GDM1 (cell line): ENCODE results near the gene PYCR2.
"Not testable (repeated sequence)": the region's sequence is repeated elsewhere in the genome, so short reads cannot be mapped to it uniquely, and the experiment has no call there.

ENCODE experiments used
- DNase-seq: peaks from one replicate; lab custom pipeline; 2025; lab: John Stamatoyannopoulos, UW

Gene PYCR2

DNA sequence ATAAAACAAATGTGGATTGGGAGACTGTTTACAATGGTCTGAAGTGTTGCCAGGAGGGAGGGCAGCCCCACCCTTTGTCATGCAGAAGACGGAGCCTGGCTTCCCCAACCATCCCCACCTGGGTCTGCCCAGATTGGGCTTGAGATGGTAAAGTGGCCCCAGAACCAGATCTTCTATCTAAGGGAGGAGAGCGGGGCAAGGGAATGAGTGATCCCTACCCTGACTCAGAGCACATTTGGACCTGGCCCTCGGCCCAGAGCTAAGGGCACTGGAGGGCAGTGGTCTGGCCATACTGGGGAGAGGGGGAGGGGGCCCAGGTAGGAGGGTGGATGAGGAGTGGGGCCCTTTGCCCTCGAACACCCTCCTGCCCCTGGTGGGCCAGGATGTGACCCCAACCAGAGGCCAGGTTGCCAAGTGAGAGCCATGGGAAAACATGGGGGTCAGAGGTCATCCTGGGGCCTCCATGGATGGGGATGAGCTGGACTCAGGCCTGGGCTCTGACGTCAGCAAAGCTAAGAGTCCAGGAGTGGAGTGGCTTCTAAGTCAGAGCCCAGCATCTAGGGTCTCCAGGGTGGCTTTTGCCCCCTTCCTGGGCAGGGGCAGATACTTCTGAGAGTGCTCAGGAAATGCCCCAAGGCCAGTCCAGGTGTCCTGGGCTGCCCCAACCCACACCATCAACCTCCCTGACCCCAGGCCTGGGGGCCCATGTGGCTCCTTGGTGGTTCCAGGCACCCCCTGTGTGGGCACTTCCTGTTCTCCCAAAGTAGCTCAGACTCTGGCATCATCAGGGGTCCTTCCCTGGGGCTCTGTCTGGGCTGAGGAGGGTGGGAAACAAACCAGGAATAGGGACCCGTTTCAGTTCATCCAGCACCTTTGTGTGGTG, 33.5 kb downstream of the PYCR2 start:
- no peak for DNase-seq

DNA sequence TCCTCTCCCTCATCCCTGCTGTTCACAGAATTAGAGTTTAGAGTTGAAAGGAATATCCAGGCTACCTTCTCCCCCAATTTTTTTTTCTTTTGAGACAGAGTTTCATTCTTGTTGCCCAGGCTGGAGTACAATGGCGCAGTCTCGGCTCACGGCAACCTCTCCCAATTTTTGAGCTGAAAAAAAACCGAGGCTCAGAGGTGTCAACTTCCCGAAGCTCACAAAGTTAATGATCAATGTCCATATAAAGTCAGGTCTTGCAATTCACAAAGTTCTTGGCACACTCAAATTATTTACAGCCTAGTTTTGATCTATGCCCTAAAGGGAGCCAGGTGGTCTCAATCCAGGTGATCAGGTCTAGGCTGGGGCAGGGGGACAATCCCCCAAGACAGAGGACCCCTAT, 34.3 kb downstream of the PYCR2 start:
- DNase-seq: no peak

DNA sequence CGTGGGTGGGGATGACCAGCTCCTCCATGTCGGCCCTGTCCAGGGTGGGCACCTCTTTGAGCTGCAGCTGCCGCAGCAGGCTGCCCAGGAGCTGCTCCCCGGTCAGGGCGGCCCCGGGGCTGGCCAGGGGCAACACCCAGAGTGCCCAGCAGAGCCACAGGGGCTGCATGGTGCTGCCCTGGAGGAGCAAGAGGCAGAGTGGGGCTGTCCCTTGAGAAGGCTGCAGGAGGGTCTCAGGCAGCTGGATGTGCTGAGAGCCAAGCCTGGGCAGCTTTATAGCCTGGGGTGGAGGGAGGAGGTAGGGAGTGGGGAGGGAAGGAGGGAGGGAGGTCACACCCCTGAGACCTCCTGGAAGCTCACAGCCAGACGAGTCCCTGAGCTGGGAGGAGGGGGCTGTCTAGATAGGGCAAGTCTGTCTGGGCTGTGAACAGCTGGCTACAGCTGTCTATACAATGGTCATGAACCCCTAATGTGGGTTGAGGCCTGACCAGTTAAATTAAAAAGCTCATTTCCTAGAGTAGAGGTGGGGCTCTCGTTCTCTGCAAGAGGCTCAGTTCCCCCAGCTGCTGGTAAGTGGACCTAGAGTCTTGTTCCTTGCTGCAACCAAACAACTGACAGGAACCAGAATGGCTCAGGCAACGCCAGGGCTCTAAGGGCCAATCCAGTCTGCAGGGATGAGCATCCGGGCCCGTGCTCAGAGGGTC, 35.0 kb downstream of the PYCR2 start, which contains the start of gene LEFTY1:
Gene LEFTY1, minus strand, starts transcription at position 249 of the 704 bp plus-strand sequence. Its CDS starts 80 bp downstream, at position 169.
- no peak for DNase-seq

DNA sequence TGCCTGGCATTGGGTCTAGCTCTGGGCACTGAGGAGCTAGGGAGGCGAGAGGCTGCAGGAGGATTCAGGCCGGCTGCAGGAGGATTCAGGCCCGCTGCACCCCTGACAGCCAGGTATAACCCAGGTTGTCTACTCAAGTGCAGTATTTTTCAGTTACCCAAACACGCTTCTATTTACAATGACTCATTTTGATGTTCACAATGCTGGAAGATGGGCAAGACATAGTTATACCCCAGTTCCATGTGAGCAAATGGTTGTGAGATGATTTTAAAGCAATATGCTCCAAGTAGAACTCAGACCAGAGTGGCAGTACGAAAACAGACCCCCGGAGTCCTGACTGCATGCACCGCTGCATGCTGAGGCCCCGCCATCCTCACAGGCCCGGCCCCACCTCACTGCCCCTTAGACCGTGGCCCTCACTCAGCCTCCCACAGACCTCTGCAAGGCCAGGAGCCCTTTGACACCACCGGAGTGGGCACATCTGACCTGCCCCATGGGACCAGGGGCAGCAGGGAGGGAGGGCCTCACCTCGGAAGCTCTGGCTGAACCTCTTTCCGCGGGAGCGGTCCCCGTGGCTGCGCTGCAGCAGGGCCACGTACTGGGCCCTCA, 35.7 kb downstream of the PYCR2 start:
- DNase-seq: no peak

DNA sequence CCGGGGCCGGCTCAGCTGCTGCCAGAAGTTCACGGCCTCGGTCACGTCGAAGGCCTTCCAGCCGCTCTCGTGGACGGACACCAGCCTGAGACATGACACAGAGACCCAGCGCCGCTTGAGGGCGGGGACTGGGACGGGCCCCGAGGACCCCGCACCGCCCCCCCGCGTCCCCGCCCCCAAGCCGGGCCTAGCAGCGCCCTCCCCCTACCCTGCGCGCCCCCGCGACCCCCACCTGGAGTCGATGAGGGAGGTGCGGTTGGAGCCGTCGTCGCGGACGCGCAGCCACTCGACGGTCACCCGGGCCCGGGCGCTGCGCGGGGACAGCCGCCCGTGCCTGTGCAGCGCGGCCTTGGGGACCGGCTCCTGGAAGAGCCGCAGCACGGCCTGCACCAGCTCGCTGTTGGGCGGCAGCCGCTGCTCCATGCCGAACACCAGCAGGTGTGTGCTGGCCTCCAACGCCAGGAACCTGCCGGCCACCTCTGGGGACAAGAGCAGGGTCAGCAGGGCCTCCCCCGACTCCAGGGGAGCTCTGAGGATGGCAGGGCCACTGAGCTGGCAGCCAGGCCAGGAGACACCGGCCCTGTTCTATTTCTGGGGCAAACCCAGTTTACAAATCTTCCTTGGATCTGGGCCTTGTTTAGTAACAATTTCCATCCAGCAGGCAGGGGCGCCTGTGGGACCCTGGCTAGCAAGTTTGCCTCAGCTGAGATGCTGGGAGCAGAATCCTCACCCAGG, 36.3 kb downstream of the PYCR2 start:
- not testable (repeated sequence) for DNase-seq

DNA sequence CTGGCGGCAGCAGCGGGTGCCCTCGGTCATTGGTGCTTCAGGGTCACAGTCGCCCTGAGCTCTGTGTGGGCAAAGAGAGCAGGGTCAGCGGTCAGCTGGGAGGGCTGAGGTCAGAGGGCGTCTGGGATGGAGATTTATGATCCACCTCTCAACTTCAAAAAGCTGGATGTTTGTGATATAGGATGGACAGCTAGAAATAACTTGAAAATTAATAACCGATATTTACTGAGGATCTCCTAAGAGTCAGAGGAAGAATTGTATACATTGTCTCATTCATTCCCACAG, 37.1 kb downstream of the PYCR2 start:
- no peak for DNase-seq

DNA sequence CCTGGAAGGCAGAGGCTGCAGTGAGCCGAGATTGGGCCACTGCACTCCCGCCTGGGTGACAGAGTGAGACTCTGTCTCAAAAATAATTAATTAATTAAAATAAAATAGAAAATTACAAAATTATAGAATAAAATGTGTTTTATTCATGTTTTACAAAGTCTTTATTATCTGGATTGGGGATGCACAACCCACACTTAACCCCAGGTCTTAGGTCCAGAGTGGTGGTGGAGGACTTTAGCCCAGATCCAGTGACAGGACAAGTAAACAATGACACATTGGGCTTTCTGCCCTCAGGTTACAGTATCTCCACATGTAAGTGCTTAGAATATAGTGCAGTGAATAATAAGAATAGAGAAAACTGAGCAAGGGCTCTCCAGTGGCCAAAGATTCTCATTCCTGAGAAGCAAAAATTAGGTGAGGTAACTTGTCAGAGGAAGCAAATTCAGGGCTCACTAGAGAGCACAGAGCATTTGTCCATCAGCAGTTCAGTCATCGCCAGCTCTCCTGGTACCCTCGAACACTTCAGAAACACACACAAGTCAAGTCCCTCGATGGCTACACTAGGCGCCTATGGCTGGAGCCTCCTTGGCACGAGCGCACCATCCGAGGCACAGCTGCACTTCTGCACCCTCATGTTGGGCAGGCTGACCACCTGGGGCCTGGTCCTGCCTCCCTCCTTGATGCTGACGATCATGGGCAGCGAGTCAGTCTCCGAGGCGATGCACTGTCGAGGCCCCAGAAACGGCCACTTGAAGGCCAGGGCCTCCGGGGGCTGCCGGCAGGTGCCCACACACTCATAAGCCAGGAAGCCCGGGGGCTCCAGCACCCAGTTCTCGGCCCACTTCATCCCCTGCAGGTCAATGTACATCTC, 37.7 kb downstream of the PYCR2 start:
- no peak for DNase-seq

DNA sequence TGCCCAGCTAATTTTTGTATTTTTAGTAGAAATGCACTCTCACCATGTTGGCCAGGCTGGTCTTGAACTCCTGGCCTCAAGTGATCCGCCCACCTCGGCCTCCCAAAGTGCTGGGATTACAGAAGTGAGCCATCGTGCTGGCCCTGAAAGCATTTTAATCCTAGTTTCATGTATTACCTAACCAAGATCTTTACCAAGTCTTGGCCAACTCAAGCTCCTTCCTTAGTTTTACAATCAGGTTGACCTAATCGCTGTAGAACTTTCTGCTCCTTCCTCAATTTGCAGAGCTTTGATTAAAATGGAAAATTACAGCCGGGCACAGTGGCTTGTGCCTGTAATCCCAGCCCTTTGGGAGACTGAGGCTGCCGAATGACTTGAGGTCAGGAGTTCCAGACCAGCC, 38.7 kb downstream of the PYCR2 start:
- no peak for DNase-seq

DNA sequence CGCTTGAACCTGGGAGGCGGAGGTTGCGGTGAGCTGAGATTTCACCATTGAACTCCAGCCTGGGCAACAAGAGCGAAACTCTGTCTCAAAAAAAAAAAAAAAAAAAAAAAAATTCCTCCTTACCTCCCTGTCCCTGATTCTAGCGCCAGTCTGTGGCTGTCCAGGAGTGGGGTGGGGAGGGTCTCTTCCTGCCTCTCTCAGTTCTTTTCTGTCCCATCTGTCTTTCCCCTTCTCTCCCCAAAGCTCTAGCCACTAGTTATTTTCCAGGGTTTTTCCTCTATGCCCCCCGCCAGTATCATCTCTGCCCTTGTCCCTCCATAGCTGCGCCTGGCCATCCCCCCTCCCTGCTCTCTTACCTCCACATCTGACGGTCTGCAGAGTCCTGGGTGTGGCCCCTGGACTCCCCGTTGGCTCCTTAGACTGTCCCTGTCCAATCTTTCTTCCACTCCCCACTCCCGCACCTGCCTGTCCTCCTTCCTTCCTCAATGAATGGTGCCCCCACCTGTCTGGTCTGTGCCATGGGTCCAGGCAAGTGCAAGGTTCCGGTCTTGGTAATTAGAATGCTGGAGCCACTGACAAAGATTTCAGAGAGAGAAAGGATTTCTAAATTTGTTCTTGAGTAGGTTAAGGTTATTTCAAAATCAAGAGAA, 40.3 kb downstream of the PYCR2 start:
- DNase-seq: no peak

DNA sequence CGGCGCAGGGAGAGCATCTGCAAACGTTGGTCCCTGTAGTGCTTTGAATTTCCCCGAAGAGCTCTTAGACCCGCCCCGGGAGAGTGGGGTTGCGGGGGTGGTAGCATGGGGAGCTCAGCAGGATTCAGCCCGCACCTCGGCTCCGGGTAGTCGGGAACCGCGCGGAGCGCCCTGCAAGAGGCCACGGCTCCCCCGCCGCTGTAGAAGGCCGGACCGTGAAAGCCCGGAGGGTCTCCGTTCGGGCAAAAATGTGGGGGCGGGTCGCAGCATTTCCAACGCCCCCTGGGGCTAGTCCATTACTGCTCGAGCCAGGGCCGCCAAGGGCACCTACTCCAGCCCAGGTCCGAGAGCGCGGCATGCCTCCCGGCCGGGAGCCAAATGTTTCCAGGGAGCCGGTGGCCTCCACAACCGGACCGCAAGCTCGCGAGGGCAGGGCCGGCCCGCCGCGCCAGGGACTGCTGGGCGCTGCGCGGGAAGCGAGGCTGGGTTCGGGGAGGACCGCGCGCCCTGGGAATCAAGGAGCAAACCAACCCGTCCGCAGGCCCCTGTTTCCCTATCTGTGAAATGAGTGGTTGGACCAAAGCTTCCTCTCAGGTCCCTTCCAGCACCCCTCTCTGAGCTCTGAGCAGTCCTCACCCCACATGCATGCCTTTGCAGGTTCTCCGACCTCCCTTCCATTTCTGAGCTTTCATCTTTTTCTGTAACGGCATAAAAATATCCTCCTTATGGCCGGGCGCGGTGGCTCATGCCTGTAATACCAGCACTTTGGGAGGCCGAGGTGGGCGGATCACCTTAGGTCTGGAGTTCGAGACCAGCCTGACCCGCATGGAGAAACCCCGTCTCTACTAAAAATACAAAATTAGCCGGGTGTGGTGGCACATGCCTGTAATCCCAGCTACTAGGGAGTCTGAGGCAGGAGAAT, 41.1 kb downstream of the PYCR2 start:
- DNase-seq: no peak

DNA sequence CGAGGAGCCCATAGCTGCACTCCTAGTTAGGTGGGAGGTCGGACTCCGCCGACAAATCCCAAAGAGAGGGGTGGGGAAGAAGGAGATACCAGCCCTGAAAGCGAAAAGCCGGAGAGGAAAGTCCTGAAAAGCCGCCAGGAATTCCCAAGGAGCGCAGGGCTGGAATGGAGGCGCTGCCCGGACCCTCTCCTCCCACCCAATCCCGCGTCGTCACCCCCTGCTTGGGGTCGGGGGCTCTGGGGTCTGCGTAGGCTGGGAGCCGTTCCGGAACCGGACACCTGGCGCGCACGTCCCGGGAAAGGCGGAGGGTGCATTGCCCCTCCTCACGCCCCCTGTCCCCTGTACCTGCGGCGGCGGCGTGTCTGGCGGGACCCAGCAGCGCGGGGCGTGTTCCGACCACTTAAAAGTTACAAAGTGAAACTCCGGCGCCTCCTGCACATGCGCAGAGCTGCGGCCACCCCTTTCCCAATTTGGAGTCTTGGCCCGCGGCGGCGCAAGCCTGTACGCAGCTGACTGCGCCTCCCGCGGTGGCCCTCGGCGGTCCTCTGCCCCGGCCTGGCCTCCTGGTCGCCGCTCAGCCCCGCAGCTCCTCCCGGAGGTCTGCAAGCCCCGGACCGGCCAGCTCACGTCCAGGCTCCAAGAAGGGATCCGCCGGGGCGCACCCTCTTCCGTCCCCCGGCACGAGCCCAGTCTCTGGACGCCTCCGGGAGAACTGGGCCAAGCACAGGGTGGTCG, 41.9 kb downstream of the PYCR2 start, which contains the start of gene TMEM63A:
Gene TMEM63A, minus strand, starts transcription at position 422 of the 735 bp plus-strand sequence. CDS start 4,800 bp downstream, outside the sequence.
- peak; percentile 77 for DNase-seq

DNA sequence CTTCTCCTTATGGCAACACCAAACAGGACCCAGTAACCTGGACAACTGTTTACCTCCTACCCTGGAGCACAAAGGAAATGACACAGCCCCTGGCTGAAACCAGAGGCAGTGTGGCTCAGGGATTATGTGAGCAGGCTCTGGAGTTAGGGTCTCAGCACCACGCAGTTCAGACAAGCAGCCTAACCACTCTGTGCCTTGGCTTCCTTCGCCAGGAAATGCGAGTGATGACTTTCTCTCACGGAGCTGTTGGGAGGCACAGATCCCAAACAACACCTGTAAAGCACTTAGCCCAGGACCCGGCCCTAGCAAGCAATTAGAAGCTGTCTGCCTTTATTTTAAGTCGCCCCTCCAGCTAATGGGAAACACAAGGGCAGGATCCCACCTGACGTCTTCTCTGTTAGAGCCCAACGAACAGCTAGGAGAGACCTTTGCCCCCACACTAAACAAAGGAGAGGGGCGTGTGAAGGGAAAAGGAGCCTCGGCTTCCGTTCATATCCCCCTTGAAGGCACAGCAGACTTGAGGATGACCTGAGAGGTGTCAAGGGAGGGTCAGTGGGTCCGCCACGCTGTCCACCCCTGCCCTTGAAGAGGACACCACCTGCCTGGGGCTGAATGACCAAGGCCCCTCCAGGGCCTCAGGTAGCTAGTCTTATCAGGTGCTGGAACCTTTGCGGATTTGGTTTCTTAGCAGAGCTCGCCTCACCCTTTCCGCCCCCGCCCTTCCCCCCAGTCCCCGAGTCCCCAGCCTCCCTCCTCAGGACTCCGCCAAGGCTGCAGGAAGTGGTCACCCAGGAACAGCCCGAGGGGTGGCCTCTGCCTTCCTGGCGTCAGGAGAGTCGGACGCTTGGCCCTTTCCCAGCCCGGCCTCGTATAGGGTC, 42.7 kb downstream of the PYCR2 start:
- DNase-seq: no peak

DNA sequence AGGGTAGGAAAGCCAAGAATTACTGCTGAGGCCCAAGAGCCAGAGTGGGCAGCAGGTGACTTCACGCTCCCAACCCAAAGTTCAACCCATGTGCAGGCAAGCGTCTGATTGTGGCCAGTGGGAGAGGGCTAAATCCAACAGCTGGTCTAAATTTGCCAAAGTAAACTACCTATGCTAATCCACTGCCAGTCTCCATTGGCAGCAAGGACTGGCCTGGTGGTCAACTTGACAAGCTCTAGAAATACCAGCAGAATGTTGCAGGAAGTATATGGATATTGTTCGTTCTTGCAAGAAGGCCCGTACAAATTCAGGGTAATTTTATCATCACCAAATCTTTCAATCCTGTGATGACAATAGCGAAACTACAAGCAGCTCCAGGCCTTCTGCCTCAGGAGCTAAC, 43.4 kb downstream of the PYCR2 start:
- DNase-seq: no peak

DNA sequence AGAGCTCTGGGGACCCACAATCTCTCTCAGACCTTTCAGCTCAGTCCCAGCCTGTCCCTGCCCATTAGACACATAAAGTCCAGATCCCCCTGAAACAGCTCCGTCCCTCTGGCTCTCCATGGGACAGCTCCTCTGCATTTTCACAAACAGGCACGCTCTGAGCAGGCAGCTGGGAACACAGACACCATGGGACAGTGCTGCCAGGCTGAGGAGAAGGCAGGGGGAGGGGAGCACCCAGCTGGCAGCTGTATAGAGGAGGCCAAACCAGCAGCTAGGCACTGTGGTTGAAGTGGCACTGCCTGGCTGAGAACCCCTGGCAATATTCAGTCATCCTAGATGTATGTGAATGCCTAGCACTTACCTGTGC, 43.8 kb downstream of the PYCR2 start:
- DNase-seq: no peak

DNA sequence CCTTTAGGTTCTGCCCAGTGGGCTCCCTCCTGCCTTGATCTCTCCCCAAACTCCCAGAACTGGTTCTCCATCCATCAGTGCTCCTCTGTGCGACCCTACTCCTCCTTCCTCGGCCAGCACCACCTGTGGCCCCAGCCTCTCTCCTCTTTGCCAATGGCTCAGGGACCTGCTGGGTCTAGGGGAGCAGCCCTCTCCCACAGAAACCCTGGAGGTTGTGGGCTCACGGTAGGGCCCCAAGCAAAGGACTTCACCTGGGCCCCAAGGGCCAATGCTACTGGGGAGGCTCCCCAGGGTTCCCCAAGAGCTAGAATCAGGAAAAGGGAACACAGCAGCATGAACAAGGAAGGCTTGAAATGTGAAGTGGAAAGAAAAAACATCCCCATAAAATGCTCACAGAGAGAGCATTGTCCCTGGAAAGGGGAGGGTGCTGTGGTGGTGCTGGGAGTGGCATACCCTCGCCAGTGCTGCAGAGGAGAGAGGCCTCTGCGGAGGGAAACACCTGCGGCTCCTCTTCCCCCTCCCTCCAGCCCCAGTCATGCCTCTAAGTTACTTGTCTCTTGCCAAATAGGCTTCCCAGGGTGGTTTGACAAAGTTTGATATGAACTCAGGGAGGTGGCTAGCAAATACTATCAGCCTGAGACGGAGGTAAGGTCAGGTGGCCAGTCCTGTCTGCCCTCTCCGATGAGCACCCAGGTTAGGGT, 44.4 kb downstream of the PYCR2 start:
- DNase-seq: no peak

DNA sequence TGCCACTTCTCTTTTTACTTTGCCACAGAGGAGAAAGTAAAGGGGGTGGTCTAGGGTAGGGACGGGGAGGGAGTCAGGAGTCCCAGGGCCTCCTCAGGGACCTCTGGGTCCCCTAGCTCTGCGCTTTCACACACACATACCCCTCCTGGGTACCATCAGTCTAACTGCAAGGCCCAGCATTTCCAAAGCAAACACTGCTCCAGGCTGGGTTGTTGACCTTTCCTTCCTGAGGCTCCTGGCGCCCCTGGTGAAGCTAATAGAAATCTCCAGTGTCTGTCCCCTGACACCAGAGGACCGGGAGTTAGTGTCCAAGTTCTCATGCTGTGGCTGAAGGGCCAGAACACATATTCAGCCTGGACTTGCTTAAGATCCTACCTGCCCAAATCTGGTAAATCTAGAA, 45.8 kb downstream of the PYCR2 start:
- no peak for DNase-seq

DNA sequence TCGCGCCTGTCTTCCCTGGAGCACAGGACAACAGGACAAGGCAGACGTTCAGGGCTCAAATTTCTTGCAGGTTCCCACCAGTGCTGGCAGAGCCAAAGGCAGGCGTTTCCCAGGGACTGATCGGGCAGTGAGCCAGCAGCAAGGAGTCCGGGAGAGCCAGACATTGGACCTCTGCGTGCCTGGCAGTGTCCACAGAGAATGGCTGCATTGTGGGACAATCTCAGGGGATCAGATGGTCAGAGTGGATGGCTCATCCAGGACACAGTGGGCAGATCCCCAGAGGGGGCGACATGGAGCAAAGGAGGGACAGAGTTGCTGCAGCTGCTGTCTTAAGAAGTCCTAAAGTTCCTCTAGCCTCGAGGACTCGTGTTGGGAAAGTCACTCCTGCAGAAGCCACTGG, 46.5 kb downstream of the PYCR2 start:
- peak; percentile 27 for DNase-seq
